Left forelimb (tissue), 1 donor: Measurements from ENCODE around the gene NUP210.
"Not testable (repeated sequence)": the region's sequence is repeated elsewhere in the genome, so short reads cannot be mapped to it uniquely, and the experiment has no call there.

ENCODE experiments used
- DNase-seq: peaks from one replicate; pipeline ENCODE4 v3.0.0-alpha.2; 2018; ENCODE audit warnings: low spot score

NUP210 gene

GRCh38 chr3:13429631-13430291 is 9.6 kb upstream of the NUP210 start:
- no peak for DNase-seq

GRCh38 chr3:13428678-13429077 is 8.6 kb upstream of the NUP210 start:
- DNase-seq = not testable (repeated sequence)

GRCh38 chr3:13427662-13428603 is 7.8 kb upstream of the NUP210 start:
- no peak for DNase-seq

DNA sequence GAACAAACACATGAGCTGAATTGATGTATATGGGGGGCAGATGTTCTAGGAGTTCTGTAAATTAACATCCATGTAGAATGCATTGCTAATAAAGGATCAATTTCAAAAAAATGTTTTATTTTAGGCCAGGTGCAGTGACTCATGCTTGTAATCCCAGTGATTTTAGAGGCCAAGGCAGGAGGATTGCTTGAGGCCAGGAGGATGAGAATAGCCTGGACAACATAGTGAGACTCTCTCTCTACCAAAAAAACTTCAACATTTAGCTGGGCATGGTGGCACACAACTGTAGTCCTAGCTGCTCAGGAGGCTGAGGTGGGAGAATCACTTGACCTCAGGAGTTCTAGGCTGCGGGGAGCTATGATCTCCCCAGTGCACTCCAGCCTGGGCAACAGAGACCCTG is 6.5 kb upstream of the NUP210 start:
- DNase-seq = no peak

- DNase-seq = no peak
These were observed 5.6 kb upstream of the NUP210 start for GRCh38 chr3:13425689-13426088.

GRCh38 chr3:13424865-13425617 is 4.9 kb upstream of the NUP210 start:
- DNase-seq = no peak

- no peak for DNase-seq
These were observed 4.2 kb upstream of the NUP210 start for GRCh38 chr3:13424141-13424844.

- DNase-seq = no peak
These were observed 976 bp upstream of the NUP210 start for GRCh38 chr3:13420831-13421765.

DNA sequence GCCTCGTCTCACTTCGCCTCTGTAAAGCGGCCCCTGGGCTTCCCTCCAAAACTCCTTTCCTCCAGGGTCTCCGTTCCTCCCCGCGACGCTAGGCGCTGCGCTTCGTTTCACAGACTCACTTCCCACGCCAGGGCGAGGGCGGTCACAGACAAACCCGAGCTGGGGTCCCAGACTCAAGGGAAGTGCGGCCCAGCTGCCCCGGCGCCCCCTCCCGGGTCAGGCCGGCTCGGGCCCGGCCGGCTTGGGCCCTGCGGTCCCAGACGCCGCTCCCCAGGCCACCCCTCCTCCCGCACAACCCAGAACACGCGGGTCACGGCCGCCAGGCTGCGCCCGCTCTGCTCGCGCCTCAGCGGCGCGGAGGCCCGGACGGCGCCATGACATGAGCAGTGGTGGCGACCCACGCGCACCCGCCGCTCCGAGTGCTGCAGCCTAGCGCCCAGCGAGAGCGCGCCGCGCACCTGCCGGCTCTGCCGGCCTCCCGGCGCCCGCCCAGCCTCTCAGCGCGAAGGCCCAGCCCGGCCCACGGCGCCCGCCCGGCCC is 547 bp downstream of the NUP210 start:
- peak; percentile 75 for DNase-seq

DNA sequence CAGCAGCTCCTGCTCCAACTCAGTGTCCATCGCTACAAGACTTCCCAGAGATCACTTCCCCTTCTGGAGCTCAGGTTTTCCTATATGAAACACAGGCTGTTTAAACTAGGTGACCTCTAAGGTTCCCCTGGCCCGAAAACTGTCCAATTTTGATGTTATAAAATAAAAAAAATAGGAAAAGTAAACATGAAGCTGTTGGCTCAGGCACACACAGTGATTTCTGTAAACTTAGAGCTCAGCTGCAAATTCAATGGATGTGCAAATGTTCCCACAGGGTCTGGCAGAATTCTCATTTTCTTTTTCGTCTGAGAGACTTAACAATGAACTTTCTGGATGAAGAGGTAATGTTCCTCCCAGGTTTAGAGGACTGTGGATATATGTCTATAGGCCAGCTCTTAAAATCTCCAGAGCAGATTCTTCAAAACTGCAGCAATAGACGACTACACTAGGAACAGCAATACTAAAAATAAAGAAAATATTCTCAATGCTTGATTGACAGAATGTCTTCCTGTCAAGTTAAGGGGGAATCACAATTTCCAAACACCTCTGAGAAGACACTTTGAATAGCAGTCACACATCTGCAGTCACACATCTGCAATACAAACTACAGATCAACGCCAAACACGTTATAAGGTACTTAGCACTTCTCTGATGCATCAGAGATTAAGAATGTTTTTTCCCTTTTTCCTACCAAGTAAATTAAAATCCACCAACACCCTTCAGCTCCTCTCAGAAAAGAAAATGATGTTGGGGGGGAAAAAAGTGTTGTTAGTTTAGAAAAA is 2.8 kb downstream of the NUP210 start:
- DNase-seq = no peak

- no peak for DNase-seq
These were observed 3.9 kb downstream of the NUP210 start for GRCh38 chr3:13415997-13416793.

DNA sequence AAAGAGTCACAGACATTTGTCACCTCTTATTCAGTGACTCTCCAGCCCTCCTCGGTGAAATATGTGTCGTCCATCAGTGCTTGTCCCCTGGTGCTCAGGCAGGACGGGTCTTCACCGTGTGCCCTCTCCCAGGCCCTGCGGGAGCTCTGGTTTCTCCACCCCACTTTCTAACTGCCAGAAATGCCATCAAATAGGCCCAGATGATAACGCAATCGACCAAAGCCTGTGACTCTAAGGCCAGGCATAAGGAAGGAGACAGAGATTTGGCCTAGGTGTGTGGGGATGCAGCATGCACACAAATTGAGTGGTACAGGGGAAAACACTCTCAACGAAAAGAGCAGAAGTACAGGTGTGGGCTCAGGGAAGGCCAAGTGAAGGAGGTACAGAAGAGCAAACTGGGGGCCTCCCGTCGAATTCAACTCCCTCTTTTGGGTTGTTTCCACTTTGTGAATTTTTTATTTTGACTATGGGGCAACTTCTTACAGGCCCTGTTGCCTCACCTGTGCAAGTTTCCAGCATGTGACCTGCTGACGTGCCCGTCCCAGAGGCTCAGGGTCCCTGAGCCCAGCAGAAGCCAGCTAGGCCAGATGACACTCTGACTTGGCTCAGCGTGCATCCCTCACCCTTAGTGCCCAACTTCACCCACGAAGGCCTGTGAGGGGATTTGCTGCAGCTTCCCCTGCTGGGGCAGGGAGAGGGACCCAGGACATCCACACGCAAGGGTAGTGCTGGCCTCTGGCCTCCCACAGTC is 4.7 kb downstream of the NUP210 start:
- no peak for DNase-seq

GRCh38 chr3:13414040-13414729 is 5.9 kb downstream of the NUP210 start:
- no peak for DNase-seq

- peak; percentile 31 for DNase-seq
These were observed 8.8 kb downstream of the NUP210 start for GRCh38 chr3:13411186-13411860.

GRCh38 chr3:13408890-13409289 is 11.2 kb downstream of the NUP210 start:
- DNase-seq = no peak

DNA sequence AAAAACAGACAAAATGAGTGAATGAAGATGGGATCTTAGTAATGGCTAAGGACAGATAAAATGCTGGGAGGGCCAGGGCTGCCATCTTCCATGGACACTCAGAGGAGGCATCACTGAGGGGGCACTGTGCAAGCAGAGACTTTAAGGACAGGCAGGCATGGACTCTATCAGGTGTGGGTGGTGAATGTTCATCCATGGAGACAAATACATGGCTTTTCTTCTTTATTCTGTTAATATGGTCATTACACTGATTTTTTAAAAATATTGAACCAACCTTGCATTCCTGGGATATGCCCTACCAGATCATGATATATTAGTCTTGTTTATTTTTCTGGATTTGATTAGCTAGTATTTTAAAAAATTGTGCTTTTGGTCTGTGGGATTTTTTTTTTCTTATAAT is 12.2 kb downstream of the NUP210 start:
- DNase-seq = no peak

DNA sequence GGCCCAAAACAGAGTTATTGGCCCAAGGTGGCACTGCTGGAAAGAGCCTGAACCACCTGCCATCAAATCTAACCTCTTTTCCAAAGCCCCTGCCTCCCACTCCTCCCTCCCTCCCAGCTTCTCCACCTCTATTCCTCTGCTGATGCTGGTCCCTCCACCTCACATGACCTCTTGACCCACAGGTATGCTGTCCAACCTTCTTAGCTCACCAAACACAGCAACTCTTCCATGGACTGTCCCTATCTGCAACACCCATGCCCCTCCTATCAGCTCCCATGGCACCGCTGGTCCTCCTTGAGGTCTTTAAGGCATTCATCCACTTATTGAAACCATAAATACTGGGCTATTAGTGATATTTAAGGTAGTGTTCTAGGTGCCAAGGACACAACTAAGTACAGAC is 12.6 kb downstream of the NUP210 start:
- DNase-seq = no peak
